Coronary artery (tissue), 2 donors: ENCODE measurements around the gene TSACC.
"Not testable (repeated sequence)": the region's sequence is repeated elsewhere in the genome, so short reads cannot be mapped to it uniquely, and the experiment has no call there.

ENCODE experiments used
- DNase-seq: peaks from one replicate; pipeline ENCODE4 v3.0.0-alpha.2; 2017; ENCODE audit warnings: low spot score
- H3K27ac ChIP-seq, 2 donors: fragments of 200-600 bp; sonication (generic); one replicate each; pipeline ENCODE4 v1.5.1; 2016 to 2019
- H3K4me3 ChIP-seq: fragments of 200-600 bp; sonication (generic); 2 replicates; pipeline ENCODE4 v1.5.1; 2016; ENCODE audit warnings: mild to moderate bottlenecking, moderate library complexity
- TF ChIP-seq, protein P1 (sequence below): fragments of 200-600 bp; sonication (generic); IDR thresholded peaks from one replicate; pipeline ENCODE4 v1.5.1; 2019; ENCODE audit warnings: antibody characterized with exemption

Gene TSACC

GRCh38 chr1:156368157-156368658 is 29.9 kb downstream of the TSACC start:
- DNase-seq, result no peak
- H3K27ac ChIP-seq, result no peak overlapping the region
- TF ChIP-seq, protein P1, sequence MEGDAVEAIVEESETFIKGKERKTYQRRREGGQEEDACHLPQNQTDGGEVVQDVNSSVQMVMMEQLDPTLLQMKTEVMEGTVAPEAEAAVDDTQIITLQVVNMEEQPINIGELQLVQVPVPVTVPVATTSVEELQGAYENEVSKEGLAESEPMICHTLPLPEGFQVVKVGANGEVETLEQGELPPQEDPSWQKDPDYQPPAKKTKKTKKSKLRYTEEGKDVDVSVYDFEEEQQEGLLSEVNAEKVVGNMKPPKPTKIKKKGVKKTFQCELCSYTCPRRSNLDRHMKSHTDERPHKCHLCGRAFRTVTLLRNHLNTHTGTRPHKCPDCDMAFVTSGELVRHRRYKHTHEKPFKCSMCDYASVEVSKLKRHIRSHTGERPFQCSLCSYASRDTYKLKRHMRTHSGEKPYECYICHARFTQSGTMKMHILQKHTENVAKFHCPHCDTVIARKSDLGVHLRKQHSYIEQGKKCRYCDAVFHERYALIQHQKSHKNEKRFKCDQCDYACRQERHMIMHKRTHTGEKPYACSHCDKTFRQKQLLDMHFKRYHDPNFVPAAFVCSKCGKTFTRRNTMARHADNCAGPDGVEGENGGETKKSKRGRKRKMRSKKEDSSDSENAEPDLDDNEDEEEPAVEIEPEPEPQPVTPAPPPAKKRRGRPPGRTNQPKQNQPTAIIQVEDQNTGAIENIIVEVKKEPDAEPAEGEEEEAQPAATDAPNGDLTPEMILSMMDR, result no peak
- no peak overlapping the region for H3K4me3 ChIP-seq

DNA sequence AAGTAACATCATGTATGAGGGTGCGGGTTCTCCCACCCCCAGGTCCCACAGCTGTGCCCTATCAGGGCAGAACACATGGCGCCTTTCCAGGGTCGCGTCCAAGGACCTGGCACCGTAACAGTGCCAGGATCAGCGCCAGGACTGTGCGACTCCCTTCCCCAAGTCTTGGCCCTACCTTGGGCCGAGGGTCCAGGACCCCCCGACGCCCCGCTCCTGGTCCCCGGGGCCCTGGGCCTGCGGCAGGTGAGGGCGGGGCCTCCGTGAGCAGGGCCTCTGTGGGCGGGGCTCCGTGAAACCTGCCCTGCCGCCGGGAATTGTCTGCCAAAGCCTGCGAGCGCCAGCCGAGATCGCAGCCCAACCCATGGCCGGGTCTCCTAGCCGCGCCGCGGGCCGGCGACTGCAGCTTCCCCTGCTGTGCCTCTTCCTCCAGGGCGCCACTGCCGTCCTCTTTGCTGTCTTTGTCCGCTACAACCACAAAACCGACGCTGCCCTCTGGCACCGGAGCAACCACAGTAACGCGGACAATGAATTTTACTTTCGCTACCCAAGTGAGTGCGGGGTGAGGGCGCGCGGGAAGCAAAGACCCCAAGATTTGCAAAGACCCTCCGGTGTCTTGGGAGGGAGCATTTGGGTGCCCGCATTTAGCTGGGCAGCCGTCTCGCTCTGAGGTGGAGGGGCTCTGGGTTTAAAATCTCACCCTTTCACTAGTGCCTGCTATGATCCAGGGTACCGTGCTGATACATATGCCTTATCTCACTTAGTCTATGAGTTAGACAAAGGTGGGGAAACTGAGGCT is 30.8 kb downstream of the TSACC start, which contains the start of gene RHBG:
Gene RHBG, plus strand, starts transcription at position 323 of the 796 bp plus-strand sequence. Its CDS starts 39 bp downstream, at position 362.
- no peak for DNase-seq
- TF ChIP-seq, protein P1, result no peak
- no peak within 1 kb of the TSS for H3K27ac ChIP-seq

GRCh38 chr1:156369685-156370286 is 31.5 kb downstream of the TSACC start:
- not testable (repeated sequence) for H3K4me3 ChIP-seq, H3K27ac ChIP-seq, DNase-seq

More for the DNA sequence above, 30.8 kb downstream of the TSACC start, which contains the start of gene RHBG:
- H3K4me3 ChIP-seq, result peak within 1 kb of the TSS; percentile 63

- no peak for DNase-seq
- TF ChIP-seq, protein P1, result no peak
- Histone ChIP-seq H3K27ac (no peak overlapping the region), H3K4me3 (no peak overlapping the region)
These were observed 33.4 kb downstream of the TSACC start for GRCh38 chr1:156371553-156372264.

- Histone ChIP-seq H3K27ac (no peak overlapping the region), H3K4me3 (no peak overlapping the region)
- DNase-seq, result no peak
- TF ChIP-seq, protein P1, result no peak
These were observed 33.9 kb downstream of the TSACC start for GRCh38 chr1:156372265-156372586.

DNA sequence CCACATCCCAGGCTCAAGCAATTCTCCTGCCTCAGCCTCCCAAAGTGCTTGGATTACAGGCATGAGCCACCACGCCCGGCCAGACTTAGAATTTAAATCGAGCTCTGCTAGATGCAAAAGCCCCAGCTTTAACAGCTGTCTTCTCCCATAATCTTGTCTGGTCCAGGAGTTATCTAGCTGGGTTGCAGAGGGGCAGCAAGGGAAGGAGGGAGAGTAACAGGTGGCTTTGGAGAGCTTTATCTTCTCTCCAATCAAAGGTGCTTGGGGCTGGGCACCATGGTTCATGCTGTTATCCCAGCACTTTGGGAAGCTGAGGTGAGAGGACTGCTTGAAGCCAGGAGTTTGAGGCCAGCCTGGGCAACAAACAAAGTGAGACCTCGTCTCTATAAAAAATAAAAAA is 34.5 kb downstream of the TSACC start:
- DNase-seq, result no peak
- TF ChIP-seq, protein P1, result no peak
- H3K27ac ChIP-seq, result no peak overlapping the region
- H3K4me3 ChIP-seq, result no peak overlapping the region

- Histone ChIP-seq H3K4me3 (no peak overlapping the region), H3K27ac (no peak overlapping the region)
- TF ChIP-seq, protein P1, result no peak
- DNase-seq, result no peak
These were observed 35.2 kb downstream of the TSACC start for GRCh38 chr1:156373546-156373945.
